ENCODE data around the gene MYRIP.

GRCh38 chr3:39819899-39820298 is 10.5 kb downstream of the MYRIP start:
- no peak for TF ChIP-seq POLR2A (IDR thresholded peaks at IDR 0.05)
- TF ChIP-seq, protein P1, sequence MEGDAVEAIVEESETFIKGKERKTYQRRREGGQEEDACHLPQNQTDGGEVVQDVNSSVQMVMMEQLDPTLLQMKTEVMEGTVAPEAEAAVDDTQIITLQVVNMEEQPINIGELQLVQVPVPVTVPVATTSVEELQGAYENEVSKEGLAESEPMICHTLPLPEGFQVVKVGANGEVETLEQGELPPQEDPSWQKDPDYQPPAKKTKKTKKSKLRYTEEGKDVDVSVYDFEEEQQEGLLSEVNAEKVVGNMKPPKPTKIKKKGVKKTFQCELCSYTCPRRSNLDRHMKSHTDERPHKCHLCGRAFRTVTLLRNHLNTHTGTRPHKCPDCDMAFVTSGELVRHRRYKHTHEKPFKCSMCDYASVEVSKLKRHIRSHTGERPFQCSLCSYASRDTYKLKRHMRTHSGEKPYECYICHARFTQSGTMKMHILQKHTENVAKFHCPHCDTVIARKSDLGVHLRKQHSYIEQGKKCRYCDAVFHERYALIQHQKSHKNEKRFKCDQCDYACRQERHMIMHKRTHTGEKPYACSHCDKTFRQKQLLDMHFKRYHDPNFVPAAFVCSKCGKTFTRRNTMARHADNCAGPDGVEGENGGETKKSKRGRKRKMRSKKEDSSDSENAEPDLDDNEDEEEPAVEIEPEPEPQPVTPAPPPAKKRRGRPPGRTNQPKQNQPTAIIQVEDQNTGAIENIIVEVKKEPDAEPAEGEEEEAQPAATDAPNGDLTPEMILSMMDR (IDR thresholded peaks at IDR 0.05), result no peak
- no peak for TF ChIP-seq EP300 (IDR thresholded peaks at IDR 0.05)
- no peak for TF ChIP-seq POLR2AphosphoS5 (IDR thresholded peaks at IDR 0.05)

Measured in suprapubic skin (tissue), 4 donors.